Transverse colon (tissue), 4 donors: ENCODE data around the gene TMEM163.

ENCODE experiments used
- CTCF ChIP-seq, 5 experiments: fragments of 200-600 bp in 3 of 5; fragments of 450-650 bp in 2 of 5; sonication (generic) in 3 of 5; IDR thresholded peaks; 1 replicate in 2 of 5; 2 replicates in 3 of 5; pipeline ENCODE4 v1.5.1; 2016 to 2017; ENCODE audit warnings: antibody characterized with exemption in 5 of 5, inconsistent platforms in 3 of 5, mild to moderate bottlenecking in 2 of 5, moderate library complexity in 1 of 5
- EP300 ChIP-seq: sonication (generic); formaldehyde crosslinking; IDR thresholded peaks from one replicate; pipeline ENCODE4 v1.6.1; 2017; ENCODE audit warnings: antibody characterized with exemption, low read depth
- POLR2A ChIP-seq: fragments of 450-650 bp; IDR thresholded peaks from one replicate; pipeline ENCODE4 v1.6.1; 2016; ENCODE audit warnings: antibody characterized with exemption, mild to moderate bottlenecking, moderate library complexity
- POLR2AphosphoS5 ChIP-seq, 3 donors: sonication (generic); formaldehyde crosslinking; IDR thresholded peaks; one replicate each; pipeline ENCODE4 v1.6.1; 2016; ENCODE audit warnings: antibody characterized with exemption in 3 of 3

GRCh38 chr2:134454426-134454825 is 264.4 kb downstream of the TMEM163 start:
- TF ChIP-seq CTCF (IDR thresholded peaks at IDR 0.05), result no peak
- TF ChIP-seq POLR2AphosphoS5 (IDR thresholded peaks at IDR 0.05), result no peak
- TF ChIP-seq POLR2A, result no peak
- TF ChIP-seq EP300, result no peak
